ENCODE measurements around the gene QRICH2. TPM values are rescaled to one million over a fixed set of nuclear protein-coding genes. Genes with fewer than 3 reads are reported as not detected.

QRICH2 gene
- 2.0 and 3.2 TPM in 2 replicates for total RNA-seq

GRCh38 chr17:76307966-76308338 lies at the start of gene QRICH2:
TSS of gene QRICH2 (minus strand) at chr17:76308276. CDS start at chr17:76307998, 278 bp downstream.

GRCh38 chr17:76353599-76354316 lies 45.7 kb upstream of the QRICH2 start, which contains the start of gene PRPSAP1:
TSS of gene PRPSAP1 (minus strand) at chr17:76353916. CDS start at chr17:76353703, 213 bp downstream.

GRCh38 chr17:76264755-76265623 lies 43.1 kb downstream of the QRICH2 start, which contains the start of gene UBALD2:
TSS of gene UBALD2 (plus strand) at chr17:76265348. CDS start at chr17:76265506, 158 bp downstream.

GRCh38 chr17:76240461-76241203 lies 67.4 kb downstream of the QRICH2 start, which contains the start of gene RNF157:
TSS of gene RNF157 (minus strand) at chr17:76240493. CDS start at chr17:76240240, 253 bp downstream.

Small RNA genes lying within 50 kb of the gene (small RNA-seq; reads per million reads assigned to genes)
- gene RF00019 (not detected), gene RNU6-24P (not detected)

Other genes with a start within 250 kb of the QRICH2 start
- gene SRP68, start 235.8 kb downstream of the QRICH2 start, total RNA-seq, result 29.4 and 33.4 TPM in 2 replicates
- not detected in 2 replicates for gene GALR2, start 233.5 kb downstream of the QRICH2 start, total RNA-seq
- not detected in 2 replicates for gene ZACN, start 229.1 kb downstream of the QRICH2 start, total RNA-seq
- gene EXOC7, start 204.5 kb downstream of the QRICH2 start, total RNA-seq, result 102 and 107 TPM in 2 replicates
- not detected in 2 replicates for gene FOXJ1, start 167.0 kb downstream of the QRICH2 start, total RNA-seq
- 0.29 and 0.65 TPM in 2 replicates for gene RNF157, start 67.8 kb downstream of the QRICH2 start, total RNA-seq
- gene UBALD2, start 42.9 kb downstream of the QRICH2 start, total RNA-seq, result 8.4 and 11.1 TPM in 2 replicates
- 83.8 and 85.9 TPM in 2 replicates for gene PRPSAP1, start 45.6 kb upstream of the QRICH2 start, total RNA-seq
- gene SPHK1, start 76.3 kb upstream of the QRICH2 start, total RNA-seq, result 138 and 156 TPM in 2 replicates
- 26.1 and 26.8 TPM in 2 replicates for gene UBE2O, start 144.9 kb upstream of the QRICH2 start, total RNA-seq
- not detected in 2 replicates for gene AANAT, start 159.3 kb upstream of the QRICH2 start, total RNA-seq
- 18.0 and 29.7 TPM in 2 replicates for gene RHBDF2, start 193.1 kb upstream of the QRICH2 start, total RNA-seq
- 0.38 and 0.65 TPM in 2 replicates for gene CYGB, start 229.4 kb upstream of the QRICH2 start, total RNA-seq
- gene PRCD, start 231.8 kb upstream of the QRICH2 start, total RNA-seq, result under 0.01 TPM in 1 of 2 replicates, not detected in the other

Measured in vein endothelial cell (primary cell).